Esophagus squamous epithelium (tissue), 4 donors: ENCODE measurements around the gene CD302.

Experiments used
- POLR2A ChIP-seq, 4 donors: fragments of 450-650 bp; IDR thresholded peaks; one replicate each; pipeline ENCODE4 v1.6.1; 2017; ENCODE audit warnings: antibody characterized with exemption in 4 of 4, mild to moderate bottlenecking in 4 of 4, moderate library complexity in 3 of 4
- TF ChIP-seq, protein P1 (sequence below), 6 experiments: fragments of 450-650 bp in 4 of 6; fragments of 200-600 bp in 2 of 6; sonication (generic) in 2 of 6; IDR thresholded peaks; one replicate each; pipeline ENCODE4 v1.5.1; 2016 to 2019; ENCODE audit warnings: antibody characterized with exemption in 6 of 6, mild to moderate bottlenecking in 4 of 6, moderate library complexity in 4 of 6

DNA sequence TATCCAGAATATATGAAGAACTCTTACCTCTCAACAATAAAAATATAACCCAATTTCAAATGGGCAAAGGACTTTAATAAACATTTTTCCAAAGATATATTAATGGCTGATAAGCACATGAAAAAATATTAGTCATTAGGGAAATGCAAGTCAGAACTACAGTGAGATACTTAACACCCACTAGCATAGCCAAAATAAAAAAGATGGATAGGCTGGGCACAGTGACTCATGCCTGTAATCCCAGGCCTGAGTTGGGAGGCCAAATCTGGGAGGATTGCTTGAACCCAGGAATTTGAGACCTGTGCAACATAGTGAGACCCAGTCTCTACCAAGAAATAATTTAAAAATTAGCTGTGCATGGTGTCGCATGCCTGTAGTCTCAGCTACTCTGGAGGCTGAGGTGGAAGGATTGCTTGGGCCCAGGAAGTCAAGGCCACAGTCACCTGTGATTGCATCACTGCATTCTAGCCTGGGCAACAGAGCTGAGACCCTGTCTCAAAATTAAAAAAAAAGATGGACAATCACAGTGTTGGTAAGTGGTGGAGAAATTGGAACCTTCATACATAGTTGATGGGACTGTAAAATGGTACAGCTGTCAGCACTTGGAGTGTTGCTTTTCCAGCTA is 60.6 kb downstream of the CD302 start:
- TF ChIP-seq, protein P1, sequence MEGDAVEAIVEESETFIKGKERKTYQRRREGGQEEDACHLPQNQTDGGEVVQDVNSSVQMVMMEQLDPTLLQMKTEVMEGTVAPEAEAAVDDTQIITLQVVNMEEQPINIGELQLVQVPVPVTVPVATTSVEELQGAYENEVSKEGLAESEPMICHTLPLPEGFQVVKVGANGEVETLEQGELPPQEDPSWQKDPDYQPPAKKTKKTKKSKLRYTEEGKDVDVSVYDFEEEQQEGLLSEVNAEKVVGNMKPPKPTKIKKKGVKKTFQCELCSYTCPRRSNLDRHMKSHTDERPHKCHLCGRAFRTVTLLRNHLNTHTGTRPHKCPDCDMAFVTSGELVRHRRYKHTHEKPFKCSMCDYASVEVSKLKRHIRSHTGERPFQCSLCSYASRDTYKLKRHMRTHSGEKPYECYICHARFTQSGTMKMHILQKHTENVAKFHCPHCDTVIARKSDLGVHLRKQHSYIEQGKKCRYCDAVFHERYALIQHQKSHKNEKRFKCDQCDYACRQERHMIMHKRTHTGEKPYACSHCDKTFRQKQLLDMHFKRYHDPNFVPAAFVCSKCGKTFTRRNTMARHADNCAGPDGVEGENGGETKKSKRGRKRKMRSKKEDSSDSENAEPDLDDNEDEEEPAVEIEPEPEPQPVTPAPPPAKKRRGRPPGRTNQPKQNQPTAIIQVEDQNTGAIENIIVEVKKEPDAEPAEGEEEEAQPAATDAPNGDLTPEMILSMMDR (IDR thresholded peaks at IDR 0.05) = no peak
- TF ChIP-seq POLR2A (IDR thresholded peaks at IDR 0.05) = no peak
